Activated T-helper 17 cell treated with anti-CD3 and anti-CD28 coated beads, Interleukin-2, amount 50 U/mL, for 72 hours (primary cell): Measurements from ENCODE around the gene OGDHL. TPM values are rescaled to one million over a fixed set of nuclear protein-coding genes. Genes with fewer than 3 reads are reported as not detected.
"Not testable (repeated sequence)": the region's sequence is repeated elsewhere in the genome, so short reads cannot be mapped to it uniquely, and the experiment has no call there.

Source experiments
- ATAC-seq: fragments of 150-1000 bp; cut with Tn5 transposase; replicated peaks from 2 replicates; pipeline ENCODE4 v1.10.0; 2021; ENCODE audit warnings: mild to moderate bottlenecking, moderate library complexity
- H3K27ac Mint-ChIP-seq: one replicate; pipeline ENCODE4 v1.8.0; 2022; ENCODE audit warnings: mixed read lengths
- H3K27me3 Mint-ChIP-seq: one replicate; pipeline ENCODE4 v1.8.0; 2022; ENCODE audit warnings: mixed read lengths
- H3K36me3 Mint-ChIP-seq: one replicate; pipeline ENCODE4 v1.8.0; 2022; ENCODE audit warnings: low read depth, mild to moderate bottlenecking, mixed read lengths
- H3K4me1 Mint-ChIP-seq: one replicate; pipeline ENCODE4 v1.8.0; 2022; ENCODE audit warnings: mixed read lengths
- H3K4me3 Mint-ChIP-seq: one replicate; pipeline ENCODE4 v1.8.0; 2022; ENCODE audit warnings: mild to moderate bottlenecking, mixed read lengths
- H3K9me3 Mint-ChIP-seq: one replicate; pipeline ENCODE4 v1.8.0; 2022; ENCODE audit warnings: mixed read lengths
- total RNA-seq, 2 donors: library from RNA; stranded (reverse); gene quantifications; one replicate each; pipeline ENCODE4 v1.2.3, GENCODE V29; 2022

The OGDHL gene
- total RNA-seq, 2 donors from 2014 or later, result 0.21 to 1.6 TPM

- H3K4me1 Mint-ChIP-seq, result no peaks in the 10 kb centered on the region
- H3K4me3 Mint-ChIP-seq, result no peak overlapping the region
Observed at GRCh38 chr10:49767752-49768151, 5.6 kb upstream of the OGDHL start.

GRCh38 chr10:49766484-49766883 is 4.4 kb upstream of the OGDHL start:
- Mint-ChIP-seq H3K27me3 (peaks cover 37% of the 10 kb centered on the region), H3K27ac (no peak overlapping the region)
- no peak for ATAC-seq

More at GRCh38 chr10:49767752-49768151, 5.6 kb upstream of the OGDHL start:
- Mint-ChIP-seq H3K27ac (no peak overlapping the region), H3K36me3 (no peaks in the 10 kb centered on the region), H3K27me3 (peaks cover 43% of the 10 kb centered on the region), H3K9me3 (no peaks in the 10 kb centered on the region)
- no peak for ATAC-seq

GRCh38 chr10:49762566-49762877 is 399 bp upstream of the OGDHL start:
- Mint-ChIP-seq H3K36me3 (no peaks in the 10 kb centered on the region), H3K27me3 (peaks cover 28% of the 10 kb centered on the region), H3K9me3 (no peaks in the 10 kb centered on the region), H3K27ac (no peak overlapping the region), H3K4me1 (no peaks in the 10 kb centered on the region), H3K4me3 (peak overlapping the region; percentile 60)
- ATAC-seq, result no peak

More at GRCh38 chr10:49766484-49766883, 4.4 kb upstream of the OGDHL start:
- no peaks in the 10 kb centered on the region for H3K9me3 Mint-ChIP-seq
- no peaks in the 10 kb centered on the region for H3K4me1 Mint-ChIP-seq
- no peak overlapping the region for H3K4me3 Mint-ChIP-seq
- no peaks in the 10 kb centered on the region for H3K36me3 Mint-ChIP-seq

GRCh38 chr10:49761201-49761788 is 828 bp downstream of the OGDHL start:
- H3K9me3 Mint-ChIP-seq, result no peaks in the 10 kb centered on the region
- no peak overlapping the region for H3K27ac Mint-ChIP-seq
- peaks cover 20% of the 10 kb centered on the region for H3K27me3 Mint-ChIP-seq
- H3K36me3 Mint-ChIP-seq, result no peaks in the 10 kb centered on the region
- H3K4me1 Mint-ChIP-seq, result no peaks in the 10 kb centered on the region
- H3K4me3 Mint-ChIP-seq, result peak overlapping the region; percentile 23
- no peak for ATAC-seq

DNA sequence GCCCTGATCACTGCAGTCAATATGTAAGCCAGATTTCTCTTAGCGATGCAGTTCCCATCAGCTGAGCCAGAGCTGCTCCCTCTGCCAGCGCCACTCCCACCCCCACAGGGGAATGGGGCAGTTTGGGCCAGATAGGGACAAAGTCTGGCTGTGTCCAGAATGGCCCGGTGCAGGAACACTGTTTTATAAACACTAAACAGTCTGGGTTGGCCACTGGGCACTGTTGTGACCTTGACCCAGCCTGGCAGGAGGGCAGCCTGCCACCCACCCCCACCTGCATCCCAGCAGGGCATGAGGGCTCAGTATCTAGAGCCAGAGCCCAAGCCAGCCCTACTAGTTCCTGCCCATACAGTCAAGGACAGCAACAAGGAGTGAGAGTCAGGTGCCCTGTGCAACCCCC is 1.3 kb downstream of the OGDHL start:
- no peak overlapping the region for H3K27ac Mint-ChIP-seq
- H3K9me3 Mint-ChIP-seq, result no peaks in the 10 kb centered on the region
- no peaks in the 10 kb centered on the region for H3K4me1 Mint-ChIP-seq
- H3K36me3 Mint-ChIP-seq, result no peaks in the 10 kb centered on the region
- peaks cover 18% of the 10 kb centered on the region for H3K27me3 Mint-ChIP-seq
- no peak for ATAC-seq
- peak overlapping the region; percentile 23 for H3K4me3 Mint-ChIP-seq

GRCh38 chr10:49759787-49760551 is 2.2 kb downstream of the OGDHL start:
- H3K27me3 Mint-ChIP-seq, result peaks cover 21% of the 10 kb centered on the region
- H3K9me3 Mint-ChIP-seq, result no peaks in the 10 kb centered on the region
- H3K36me3 Mint-ChIP-seq, result no peaks in the 10 kb centered on the region
- H3K27ac Mint-ChIP-seq, result no peak overlapping the region
- H3K4me3 Mint-ChIP-seq, result no peak overlapping the region
- ATAC-seq, result no peak
- H3K4me1 Mint-ChIP-seq, result no peaks in the 10 kb centered on the region

- Mint-ChIP-seq H3K36me3 (no peaks in the 10 kb centered on the region), H3K27me3 (peaks cover 17% of the 10 kb centered on the region), H3K4me1 (no peaks in the 10 kb centered on the region), H3K27ac (no peak overlapping the region), H3K9me3 (no peaks in the 10 kb centered on the region), H3K4me3 (no peak overlapping the region)
- ATAC-seq, result no peak
Observed at GRCh38 chr10:49758249-49758930, 3.7 kb downstream of the OGDHL start.

DNA sequence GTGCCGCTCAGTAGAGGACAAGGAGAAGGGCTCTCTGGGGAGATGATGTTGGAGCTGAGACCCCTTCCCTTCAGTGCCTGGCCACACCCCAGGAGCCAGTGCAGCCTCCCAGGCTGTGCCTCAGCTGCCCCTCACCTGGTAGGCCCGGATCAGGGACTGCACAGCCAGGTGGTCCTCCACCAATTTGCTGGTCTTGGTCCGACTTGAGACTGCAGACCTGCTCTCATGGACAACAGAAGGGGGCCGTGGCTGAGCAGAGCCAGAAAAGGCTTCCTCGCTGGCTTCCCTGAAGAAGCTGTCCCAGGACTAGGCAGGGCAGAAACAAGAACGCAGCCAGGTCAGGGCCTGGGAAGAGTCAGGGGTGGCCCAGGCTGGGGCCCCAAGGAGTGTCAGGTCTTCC is 5.5 kb downstream of the OGDHL start:
- ATAC-seq, result no peak
- Mint-ChIP-seq H3K4me1 (no peaks in the 10 kb centered on the region), H3K9me3 (no peaks in the 10 kb centered on the region), H3K27ac (no peak overlapping the region), H3K27me3 (peaks cover 9% of the 10 kb centered on the region), H3K36me3 (no peaks in the 10 kb centered on the region), H3K4me3 (no peak overlapping the region)

DNA sequence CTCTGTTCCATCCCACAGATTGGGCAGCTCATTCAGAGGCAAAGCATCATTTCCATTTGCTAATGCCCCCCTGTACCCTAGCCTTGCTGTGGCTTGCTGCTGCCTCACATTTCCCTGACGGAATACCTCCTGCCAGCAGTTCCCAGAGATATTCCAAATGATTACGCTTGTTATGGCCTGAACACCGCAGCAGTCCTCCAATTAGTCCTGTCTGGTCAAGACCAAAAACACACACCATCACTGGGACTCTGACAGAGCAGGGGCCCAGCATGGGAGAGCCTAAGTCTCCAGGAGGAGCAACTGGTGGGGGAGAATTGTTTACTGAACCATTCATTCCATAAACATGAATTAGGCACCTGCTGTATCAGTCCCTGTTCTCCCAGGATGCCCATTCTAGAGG is 6.1 kb downstream of the OGDHL start:
- ATAC-seq, result no peak
- no peak overlapping the region for H3K4me3 Mint-ChIP-seq
- no peaks in the 10 kb centered on the region for H3K36me3 Mint-ChIP-seq
- H3K27me3 Mint-ChIP-seq, result peaks cover 15% of the 10 kb centered on the region
- no peaks in the 10 kb centered on the region for H3K4me1 Mint-ChIP-seq
- no peaks in the 10 kb centered on the region for H3K9me3 Mint-ChIP-seq
- H3K27ac Mint-ChIP-seq, result no peak overlapping the region

GRCh38 chr10:49754951-49755350 is 7.2 kb downstream of the OGDHL start:
- H3K9me3 Mint-ChIP-seq, H3K4me3 Mint-ChIP-seq, ATAC-seq, H3K4me1 Mint-ChIP-seq, H3K27ac Mint-ChIP-seq, H3K36me3 Mint-ChIP-seq: not testable (repeated sequence)
- H3K27me3 Mint-ChIP-seq, result peaks cover 16% of the 10 kb centered on the region

DNA sequence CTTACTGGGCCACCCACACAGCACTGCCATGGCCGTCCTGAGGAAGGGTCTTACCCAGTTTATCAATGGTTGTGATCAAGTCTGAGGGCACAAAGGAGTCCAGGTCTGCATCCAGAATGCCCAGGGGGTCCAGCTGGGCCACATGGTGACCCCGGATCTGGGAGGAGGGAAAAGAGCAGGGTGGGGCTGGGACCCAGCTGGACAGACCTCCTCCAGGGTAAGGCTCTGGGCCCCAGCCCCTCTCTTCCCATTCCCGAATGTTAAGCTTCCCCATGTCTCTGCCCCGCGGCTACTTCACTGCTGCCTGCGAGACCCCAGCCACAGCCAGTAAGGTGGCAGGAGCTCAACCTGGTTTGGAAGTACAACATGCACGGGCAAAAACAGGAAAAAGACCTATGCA is 9.5 kb downstream of the OGDHL start:
- H3K27ac Mint-ChIP-seq, result no peak overlapping the region
- H3K36me3 Mint-ChIP-seq, result no peaks in the 10 kb centered on the region
- H3K4me3 Mint-ChIP-seq, result no peak overlapping the region
- no peak for ATAC-seq
- H3K27me3 Mint-ChIP-seq, result peaks cover 11% of the 10 kb centered on the region
- no peaks in the 10 kb centered on the region for H3K4me1 Mint-ChIP-seq
- no peaks in the 10 kb centered on the region for H3K9me3 Mint-ChIP-seq

GRCh38 chr10:49751636-49752510 is 10.2 kb downstream of the OGDHL start:
- Mint-ChIP-seq H3K36me3 (no peaks in the 10 kb centered on the region), H3K27me3 (peaks cover 11% of the 10 kb centered on the region), H3K4me1 (no peaks in the 10 kb centered on the region), H3K4me3 (no peak overlapping the region), H3K27ac (no peak overlapping the region), H3K9me3 (no peaks in the 10 kb centered on the region)
- ATAC-seq, result no peak

DNA sequence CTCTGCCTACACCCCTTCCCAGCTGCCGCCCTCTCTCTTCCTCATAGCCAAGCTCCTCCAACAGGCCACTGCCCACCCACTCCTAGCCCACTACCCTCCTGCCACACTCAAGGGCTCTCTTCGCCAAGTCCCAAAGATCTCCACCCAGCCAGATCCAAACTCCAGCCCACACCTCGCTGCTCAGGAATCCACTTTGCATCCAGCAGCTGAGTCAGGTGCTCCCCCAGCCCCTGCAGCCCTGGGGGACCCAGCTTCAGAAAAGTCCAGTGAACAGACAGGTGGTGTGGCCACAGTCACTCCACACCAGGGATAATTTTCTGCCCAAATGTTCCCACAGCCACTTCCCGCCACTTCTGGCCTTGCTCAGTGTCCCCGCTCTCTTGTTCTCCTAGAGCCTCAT is 10.9 kb downstream of the OGDHL start:
- ATAC-seq, result no peak
- H3K27me3 Mint-ChIP-seq, result peaks cover 11% of the 10 kb centered on the region

GRCh38 chr10:49750546-49750945 is 11.6 kb downstream of the OGDHL start:
- H3K4me1 Mint-ChIP-seq, result no peaks in the 10 kb centered on the region
- ATAC-seq, result no peak
- no peak overlapping the region for H3K4me3 Mint-ChIP-seq
- no peak overlapping the region for H3K27ac Mint-ChIP-seq
- H3K27me3 Mint-ChIP-seq, result peaks cover 11% of the 10 kb centered on the region
- no peaks in the 10 kb centered on the region for H3K36me3 Mint-ChIP-seq
- no peaks in the 10 kb centered on the region for H3K9me3 Mint-ChIP-seq

More for the DNA sequence above, 10.9 kb downstream of the OGDHL start:
- Mint-ChIP-seq H3K36me3 (no peaks in the 10 kb centered on the region), H3K4me3 (no peak overlapping the region), H3K27ac (no peak overlapping the region), H3K9me3 (no peaks in the 10 kb centered on the region), H3K4me1 (no peaks in the 10 kb centered on the region)
